ENCODE measurements around the gene ZNF783. TPM values are rescaled to one million over a fixed set of nuclear protein-coding genes. Genes with fewer than 3 reads are reported as not detected.
"Not testable (repeated sequence)": the region's sequence is repeated elsewhere in the genome, so short reads cannot be mapped to it uniquely, and the experiment has no call there.

Gene ZNF783
- total RNA-seq, 1 donor from 2014 or later = 12.2 TPM

DNA sequence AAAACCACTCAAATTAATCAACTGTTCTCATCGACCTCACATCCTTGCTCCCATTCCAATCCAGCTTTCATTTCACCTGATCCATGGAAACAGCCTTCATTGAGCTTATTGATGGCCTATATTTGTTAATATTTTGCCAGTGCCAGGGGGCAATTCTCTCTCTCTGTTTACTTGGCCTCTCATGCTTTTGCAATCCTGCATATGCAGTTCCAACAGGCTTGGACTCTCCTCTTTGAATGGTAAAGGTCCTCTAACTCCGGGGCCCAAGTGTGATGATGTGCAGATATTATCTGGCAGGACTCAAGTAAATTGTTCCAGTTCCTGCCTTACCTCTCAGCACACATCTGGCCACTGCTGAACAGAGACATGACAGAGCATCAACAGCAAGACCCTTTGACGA lies 67.3 kb downstream of the ZNF783 start:
- no peak for DNase-seq (ENCODE audit: low spot score)

- DNase-seq (ENCODE audit: low spot score) = no peak
Measured at GRCh38 chr7:149329766-149330334, 67.9 kb downstream of the ZNF783 start.

DNA sequence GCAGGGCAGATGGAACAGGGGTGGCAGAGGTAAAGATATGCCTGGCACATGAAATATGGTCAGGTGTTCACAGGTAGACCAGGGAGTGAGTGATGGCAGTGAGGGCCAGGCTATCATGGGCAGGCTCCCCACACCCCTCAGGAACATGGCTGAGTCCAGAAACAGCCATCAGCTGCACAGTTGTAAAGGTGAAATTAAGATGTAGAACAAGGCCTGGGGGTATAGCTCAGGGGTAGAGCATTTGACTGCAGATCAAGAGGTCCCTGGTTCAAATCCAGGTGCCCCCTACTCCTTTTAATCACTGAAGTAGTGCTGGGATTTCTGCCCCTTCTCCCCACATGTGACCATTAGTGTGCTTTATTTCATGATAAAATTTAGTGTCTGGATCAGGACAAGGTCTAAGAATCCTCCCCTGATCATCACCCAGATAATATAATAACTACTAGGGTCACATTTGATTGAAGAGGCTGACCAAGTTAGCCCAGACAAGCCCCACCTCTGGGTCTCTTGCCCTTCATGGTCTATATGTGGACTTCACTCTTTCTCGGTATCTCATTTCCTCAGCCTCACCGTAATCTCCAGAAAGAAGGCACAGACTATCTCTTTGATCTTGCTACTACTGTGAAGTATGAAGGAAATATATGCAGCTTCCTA lies 69.0 kb downstream of the ZNF783 start:
- DNase-seq (ENCODE audit: low spot score) = no peak

DNA sequence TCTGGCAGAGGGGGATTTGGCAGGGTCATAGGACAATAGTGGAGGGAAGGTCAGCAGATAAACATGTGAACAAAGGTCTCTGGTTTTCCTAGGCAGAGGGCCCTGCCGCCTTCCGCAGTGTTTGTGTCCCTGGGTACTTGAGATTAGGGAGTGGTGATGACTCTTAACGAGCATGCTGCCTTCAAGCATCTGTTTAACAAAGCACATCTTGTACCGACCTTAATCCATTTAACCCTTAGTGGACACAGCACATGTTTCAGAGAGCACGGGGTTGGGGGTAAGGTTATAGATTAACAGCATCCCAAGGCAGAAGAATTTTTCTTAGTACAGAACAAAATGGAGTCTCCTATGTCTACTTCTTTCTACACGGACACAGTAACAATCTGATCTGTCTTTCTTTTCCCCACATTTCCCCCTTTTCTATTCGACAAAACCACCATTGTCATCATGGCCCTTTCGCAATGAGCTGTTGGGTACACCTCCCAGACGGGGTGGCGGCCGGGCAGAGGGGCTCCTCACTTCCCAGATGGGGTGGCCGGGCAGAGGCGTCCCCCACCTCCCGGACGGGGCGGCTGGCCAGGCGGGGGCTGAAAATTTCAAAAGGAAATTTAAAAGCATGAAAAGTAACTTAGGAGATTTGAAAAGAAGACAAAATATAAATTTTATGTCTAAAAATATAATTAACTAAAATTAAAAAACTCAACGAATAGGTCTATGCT lies 70.8 kb downstream of the ZNF783 start:
- DNase-seq (ENCODE audit: low spot score) = not testable (repeated sequence)

DNA sequence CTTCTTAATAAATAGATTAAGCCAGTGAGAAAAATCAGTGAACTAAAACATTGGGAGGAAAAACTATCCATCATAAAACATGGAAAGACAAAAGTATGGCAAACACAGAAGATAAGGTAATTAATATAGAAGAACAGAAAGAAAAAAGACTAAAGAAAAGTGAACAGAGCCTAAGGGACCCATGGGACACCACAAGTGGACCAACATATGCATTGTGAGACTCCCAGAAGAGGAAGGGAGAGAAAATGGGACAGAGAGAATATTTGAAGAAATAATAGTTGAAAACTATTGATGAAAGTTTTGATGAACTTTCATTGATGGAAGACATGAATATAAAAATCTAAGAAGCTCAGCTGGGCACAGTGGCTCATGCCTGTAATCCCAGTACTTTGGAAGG lies 71.3 kb downstream of the ZNF783 start:
- no peak for DNase-seq (ENCODE audit: low spot score)

DNA sequence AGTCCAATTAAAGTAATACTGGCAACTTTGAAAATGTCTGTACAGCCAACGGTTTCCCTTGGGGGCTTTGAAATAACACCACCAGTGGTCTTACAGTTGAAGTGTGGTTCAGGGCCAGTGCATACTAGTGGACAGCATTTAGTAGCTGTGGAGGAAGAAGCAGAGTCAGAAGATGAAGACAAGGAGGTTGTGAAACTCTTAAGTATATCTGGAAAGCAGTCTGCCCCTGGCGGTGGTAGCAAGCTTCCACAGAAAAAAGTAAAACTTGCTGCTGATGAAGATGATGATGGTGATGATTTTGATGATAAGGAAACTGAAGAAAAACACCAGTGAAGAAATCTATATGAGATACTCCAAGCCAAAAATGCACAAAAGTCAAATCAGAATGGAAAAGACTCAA lies 72.2 kb downstream of the ZNF783 start:
- no peak for DNase-seq (ENCODE audit: low spot score)

Other genes with a start within 250 kb of the ZNF783 start
- 101 TPM for gene PDIA4, start 233.7 kb upstream of the ZNF783 start, total RNA-seq
- gene ZNF786, start 171.5 kb upstream of the ZNF783 start, total RNA-seq = 3.8 TPM
- gene ZNF425, start 135.9 kb upstream of the ZNF783 start, total RNA-seq = 0.64 TPM
- gene ZNF398, start 114.7 kb upstream of the ZNF783 start, total RNA-seq = 11.6 TPM
- gene ZNF282, start 66.7 kb upstream of the ZNF783 start, total RNA-seq = 19.1 TPM
- gene ZNF212, start 22.5 kb upstream of the ZNF783 start, total RNA-seq = 5.1 TPM
- 9.2 TPM for gene ZNF777, start 198.9 kb downstream of the ZNF783 start, total RNA-seq
- gene ZNF746, start 235.6 kb downstream of the ZNF783 start, total RNA-seq = 19.9 TPM

Measured in mesenteric fat pad (tissue), 1 donor.